HG03103 (cell line): ENCODE data around the gene MRGPRD.

Experiments used
- ATAC-seq: cut with Tn5 transposase; IDR thresholded peaks from one replicate; pipeline ENCODE4 v1.9.1; 2021; ENCODE audit warnings: low read depth; ENCODE audit not compliant: unreplicated experiment

The MRGPRD gene, protein sequence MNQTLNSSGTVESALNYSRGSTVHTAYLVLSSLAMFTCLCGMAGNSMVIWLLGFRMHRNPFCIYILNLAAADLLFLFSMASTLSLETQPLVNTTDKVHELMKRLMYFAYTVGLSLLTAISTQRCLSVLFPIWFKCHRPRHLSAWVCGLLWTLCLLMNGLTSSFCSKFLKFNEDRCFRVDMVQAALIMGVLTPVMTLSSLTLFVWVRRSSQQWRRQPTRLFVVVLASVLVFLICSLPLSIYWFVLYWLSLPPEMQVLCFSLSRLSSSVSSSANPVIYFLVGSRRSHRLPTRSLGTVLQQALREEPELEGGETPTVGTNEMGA

DNA sequence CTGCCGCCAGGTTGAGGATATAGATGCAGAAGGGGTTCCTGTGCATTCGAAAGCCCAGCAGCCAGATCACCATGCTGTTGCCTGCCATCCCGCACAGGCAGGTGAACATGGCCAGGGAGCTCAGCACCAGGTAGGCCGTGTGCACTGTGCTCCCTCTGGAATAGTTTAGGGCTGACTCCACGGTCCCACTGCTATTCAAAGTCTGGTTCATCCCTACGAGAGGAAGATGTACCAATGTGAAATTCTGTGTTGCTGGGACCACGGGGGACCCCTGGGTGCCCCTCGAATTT, at the start of gene MRGPRD:
TSS of gene MRGPRD (minus strand) at position 211 of the 290 bp plus-strand sequence. CDS start at position 211, 0 bp downstream.
- ATAC-seq, result no peak

DNA sequence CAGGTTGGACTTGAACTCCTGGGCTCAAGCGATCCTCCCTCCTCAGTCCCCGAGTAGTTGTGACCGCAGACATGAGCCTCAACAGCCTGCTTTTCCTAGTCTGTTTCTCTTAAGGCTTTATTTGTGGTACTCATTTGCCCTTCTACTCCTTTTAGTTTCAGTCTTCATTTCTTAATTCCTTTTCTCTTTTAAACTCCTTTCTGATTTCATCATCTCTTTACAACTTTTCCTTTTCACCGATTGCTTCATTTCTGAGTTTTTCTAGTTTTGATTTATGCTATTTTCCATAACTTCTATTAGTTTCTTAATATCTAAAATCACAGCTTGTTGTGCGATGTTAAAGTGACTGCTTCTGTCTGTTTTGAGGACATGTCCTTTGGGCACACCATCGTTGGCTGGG, 49.5 kb upstream of the MRGPRD start:
- ATAC-seq, result no peak

DNA sequence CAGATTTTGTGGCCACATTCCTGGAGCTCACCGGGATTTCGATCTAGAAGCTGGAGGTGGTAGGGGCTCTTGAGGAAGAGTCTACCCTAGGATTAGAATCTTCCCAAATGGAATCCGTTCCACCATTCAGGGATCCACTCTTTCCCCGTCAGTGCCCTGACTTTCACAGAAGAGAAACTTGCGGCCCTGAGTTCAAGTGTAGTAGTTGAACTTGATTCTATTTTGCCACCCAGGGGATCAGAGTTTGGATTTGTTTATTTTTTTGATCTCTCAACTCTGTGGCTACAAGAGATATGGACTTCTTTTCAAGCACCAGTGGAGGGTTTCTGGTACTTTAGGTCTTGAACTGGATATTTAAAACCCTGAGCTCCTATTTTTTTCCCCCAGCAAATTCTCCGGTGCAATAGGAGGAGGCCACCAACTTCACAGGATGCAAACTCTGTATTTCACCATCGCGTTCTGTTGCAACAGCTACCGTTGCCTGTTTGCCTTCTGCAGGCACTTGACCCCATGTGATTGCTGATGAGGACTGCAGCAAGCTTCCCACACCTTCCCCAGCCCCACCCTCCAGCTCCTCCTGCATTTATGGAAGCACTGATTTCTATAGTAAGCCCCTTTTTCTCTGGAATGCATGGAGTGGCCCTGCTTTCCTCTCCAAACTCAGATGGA, 47.1 kb upstream of the MRGPRD start:
- no peak for ATAC-seq

DNA sequence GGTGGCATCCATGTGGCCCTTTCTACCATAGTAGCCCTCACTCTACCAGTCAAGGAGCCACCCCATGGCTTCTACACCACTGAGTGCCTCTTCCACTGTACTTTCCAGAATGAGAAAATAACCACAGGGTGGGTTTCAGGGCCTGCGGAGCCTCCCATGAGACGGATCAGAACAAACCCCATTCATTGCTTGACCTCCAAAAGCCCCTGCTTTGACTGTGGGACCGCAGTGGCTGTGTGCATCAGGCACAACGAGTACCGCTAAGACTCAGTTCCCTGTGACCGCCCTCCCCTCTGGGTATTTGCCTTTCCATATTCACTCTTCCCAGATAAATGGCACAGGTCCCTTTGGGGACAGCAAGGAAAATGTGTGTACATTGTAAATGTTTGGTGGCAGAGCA, 43.7 kb upstream of the MRGPRD start:
- no peak for ATAC-seq

DNA sequence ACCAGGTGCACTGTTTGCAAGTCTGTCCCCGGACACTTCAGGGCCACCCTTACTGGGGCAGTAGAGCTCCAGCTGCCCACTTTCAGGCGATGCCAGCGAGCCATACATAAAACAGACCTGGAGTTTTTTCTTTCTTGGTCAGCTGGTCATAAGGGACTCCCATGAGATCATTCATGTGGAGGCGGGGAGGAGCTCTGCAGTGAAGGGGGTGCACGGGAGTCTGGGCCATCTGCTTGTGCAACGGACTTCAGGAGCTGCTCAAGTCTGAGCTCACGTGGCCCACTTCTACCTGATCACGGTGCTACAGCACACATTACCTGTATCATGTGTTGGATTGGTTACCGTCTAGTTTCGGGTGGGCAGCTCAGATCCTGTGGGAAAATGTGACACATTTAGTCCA, 41.5 kb upstream of the MRGPRD start:
- no peak for ATAC-seq

DNA sequence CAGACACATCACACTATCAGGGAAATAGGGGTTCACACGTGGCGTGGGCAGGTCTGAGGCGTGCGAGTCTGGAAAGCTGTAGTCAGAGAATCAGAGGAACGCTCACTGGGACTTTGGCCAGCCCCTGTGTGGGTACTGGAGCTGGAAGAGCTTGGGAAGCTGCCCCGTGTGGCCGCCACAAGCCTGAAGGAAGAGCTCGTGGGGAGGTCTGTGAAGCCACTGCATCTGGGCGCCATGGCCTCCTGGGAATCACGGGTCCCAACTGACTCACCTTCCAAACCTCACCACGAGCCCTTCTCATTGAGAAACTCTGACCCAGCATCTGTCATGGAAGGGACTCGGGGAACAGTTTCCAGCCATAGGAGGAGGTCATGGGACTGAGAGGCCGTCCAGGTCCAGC, 38.1 kb upstream of the MRGPRD start:
- no peak for ATAC-seq

DNA sequence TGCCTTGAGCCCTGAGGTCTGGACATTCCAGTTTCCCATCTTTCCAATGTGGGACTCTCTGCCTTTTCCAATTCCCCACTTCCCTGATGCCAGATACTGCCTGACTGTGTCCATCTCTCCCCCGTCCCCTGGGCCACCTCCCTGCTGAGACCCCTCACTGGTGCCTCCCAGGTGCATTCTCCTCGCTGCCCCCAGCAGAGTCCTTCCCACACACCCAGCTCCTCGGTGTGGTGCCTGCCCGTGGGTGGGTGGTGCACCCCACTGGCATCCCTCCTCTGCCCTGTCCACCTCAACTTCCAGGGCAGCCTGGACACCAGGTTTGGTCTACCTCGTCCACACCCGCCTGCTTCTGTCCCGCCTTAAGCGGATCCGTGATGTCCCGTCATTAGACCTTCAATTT, 37.2 kb upstream of the MRGPRD start:
- no peak for ATAC-seq

DNA sequence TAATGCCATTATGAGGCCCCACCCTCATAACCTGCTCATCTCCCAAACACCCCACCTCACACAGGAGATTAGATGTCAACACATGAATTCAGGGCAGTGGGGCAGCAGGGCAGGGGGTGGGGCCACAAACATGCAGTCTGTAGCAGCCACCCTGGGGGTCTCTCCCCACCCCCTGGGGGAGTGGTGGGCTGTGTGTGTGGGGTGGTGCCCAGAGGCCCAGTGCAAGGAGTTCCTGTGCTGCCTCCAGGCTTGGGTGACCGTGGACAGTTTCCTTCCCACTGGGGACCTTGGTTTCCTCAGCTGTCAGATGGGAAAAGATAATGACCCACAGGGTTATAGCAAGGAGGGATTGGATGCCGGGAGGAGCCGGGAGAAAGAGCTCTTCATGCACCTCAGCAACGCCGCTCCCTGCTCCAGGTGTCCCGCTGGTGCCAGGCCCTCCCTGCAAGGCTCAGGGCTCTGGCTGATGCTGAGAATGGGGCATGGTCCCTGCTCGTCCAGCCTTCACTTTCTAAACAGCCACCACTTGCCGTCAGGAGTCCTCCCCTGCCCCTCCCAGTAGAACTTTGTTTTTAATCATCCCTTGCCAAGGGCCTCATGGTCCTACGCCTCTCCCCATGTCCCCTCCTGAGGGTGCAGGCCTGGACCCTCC, 34.2 kb upstream of the MRGPRD start:
- no peak for ATAC-seq

DNA sequence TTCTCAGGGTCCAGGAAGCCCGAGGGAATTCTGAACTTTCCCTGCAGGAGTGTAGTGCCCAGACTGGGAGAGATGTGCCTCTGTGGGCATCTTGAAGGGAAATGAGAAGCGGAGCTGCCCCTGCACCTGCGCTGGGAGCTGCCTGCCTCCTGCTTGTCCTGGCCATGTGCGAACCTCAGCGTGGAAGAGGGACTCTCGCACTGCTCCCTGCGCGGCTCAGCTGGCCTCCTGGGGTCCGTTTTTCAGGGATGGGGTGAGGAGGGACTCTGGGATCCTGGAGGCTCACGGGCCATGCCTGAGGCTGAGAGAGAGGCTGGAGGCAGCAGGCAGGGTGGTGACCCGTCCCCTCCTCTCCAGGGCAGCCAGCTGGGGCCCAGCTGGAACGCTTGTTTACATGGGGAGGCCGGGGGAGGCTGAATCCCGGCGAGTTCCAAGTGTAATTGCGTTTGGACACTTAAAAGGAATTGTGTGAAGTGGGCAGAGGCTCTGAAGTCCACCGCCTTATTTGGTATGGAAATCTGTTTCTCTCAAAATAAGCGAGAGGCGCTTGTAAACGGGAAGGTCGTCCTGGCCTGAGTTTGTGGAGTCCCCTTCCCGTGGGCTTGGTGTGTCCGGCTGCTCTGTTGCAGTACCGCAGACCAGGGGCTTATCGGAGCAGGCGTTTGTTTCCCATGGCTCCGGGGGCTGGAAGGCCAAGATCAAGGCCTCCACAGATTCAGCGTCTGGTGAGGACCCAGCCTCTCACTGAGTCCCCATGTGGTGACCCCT, 33.5 kb upstream of the MRGPRD start:
- ATAC-seq, result no peak

DNA sequence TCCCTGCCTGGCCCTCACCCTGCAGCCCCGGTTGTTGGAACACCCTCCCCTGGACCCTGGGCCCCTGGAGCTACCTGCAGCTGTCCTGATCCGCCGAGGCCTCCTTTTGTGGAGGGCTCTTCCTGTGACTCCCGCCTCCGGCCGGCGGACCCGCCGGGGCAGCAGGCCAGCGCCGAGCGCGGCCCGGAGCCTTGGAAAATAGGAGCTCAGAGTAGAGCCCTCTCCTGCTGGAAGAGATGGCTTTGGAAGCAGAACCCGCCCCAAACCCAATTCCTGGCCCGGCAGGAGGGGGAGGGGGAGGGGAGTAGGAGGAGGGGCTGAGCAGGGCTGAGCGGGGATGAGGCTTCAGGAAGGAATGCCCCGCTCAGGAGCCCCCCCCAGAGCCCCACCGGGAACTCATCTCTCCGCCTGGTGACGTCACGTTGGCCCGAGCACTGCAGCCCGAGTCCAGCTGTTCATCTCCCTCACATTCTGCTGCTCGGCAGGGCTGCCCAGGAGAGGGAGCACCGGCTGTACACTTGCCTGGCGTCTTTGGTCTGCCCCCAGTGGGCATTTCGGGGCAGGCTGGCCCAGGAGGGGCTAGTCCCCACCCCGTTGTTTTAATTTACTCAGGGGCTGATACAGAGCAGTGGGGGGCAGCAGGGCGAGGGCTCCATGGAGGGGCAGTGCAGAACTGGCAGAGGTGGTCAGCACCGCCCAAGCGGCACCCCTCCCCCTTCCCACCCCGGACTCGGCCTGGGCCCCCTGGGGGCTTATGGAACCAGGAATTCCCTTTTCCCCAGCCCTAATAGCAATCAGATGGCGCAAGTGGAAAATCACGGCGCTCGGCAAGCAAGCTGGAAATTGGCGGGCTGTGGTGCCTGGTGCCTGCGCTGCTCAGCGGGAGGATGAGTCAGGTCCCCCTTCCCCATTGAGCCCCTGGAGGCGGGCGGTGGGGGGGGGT, 32.5 kb upstream of the MRGPRD start, which contains the start of gene MRGPRF:
TSS of gene MRGPRF (minus strand) at position 238 of the 943 bp plus-strand sequence. CDS start 3,345 bp downstream, outside the sequence.
- ATAC-seq, result no peak

DNA sequence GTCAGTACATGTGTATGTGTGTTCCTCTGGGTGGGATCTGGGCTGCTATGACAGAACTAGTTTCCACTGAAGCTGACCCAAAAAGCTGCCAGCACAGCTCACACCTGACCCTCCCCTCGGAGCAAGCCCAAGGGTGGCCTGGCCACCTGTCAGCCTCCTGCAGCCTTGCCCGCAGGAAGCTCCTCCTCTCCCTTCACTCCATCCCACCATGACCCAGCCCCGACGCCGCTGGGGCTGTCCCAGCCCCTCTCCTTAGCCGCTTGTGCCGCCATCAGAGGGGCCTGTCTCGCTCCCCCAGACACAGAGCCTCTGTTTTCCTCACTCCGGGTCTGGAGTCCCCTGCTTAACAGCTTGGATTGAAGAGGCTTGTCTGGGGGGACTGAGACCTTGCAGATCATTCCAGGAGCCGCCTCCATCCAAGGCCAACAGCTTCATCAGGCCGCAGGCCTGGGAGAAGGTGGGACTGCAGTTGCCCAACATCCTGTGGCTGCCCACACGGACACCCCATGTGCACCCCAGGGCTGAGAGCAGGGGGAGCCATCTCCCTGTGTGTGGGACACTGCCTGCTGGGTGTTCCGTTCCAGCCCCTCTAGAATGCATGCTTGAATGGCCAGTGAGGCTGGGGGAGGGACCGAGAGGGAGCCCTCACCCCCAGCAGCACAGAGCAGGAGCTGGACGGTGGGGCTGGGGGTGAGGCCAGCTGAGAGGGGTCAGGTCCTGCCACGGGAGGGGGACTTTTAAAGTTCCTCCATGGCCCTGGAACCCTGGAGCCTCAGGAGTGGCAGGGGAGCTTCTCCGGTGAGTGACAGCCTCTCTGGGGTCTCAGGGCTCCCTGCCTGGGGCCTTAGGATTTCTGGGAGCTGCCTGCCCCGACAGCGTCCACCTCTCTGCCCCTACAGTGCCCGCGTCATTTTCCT, 31.6 kb upstream of the MRGPRD start:
- no peak for ATAC-seq

DNA sequence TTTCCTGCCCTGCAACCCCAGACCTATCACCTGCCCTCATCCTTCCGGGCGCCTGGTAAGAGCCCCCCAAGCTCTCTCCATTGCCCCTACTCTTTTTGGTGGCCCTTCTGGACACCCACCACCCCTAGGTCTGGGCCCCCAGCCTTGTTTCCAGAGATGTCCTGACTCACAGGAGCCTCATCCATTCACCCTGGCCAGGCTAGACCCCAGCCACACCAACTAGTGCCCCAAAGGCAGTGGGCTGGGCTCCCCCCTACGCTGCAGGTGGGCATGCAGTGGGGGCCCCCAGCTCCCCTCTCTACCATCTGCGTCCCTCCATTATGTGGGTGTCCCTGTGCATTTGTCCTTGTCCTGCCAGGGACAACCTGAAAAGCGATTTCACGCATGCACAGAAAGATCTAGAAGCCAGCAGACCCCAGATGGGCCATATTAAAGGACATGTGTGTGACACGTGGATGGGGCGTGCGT, 30.9 kb upstream of the MRGPRD start:
- ATAC-seq, result no peak

DNA sequence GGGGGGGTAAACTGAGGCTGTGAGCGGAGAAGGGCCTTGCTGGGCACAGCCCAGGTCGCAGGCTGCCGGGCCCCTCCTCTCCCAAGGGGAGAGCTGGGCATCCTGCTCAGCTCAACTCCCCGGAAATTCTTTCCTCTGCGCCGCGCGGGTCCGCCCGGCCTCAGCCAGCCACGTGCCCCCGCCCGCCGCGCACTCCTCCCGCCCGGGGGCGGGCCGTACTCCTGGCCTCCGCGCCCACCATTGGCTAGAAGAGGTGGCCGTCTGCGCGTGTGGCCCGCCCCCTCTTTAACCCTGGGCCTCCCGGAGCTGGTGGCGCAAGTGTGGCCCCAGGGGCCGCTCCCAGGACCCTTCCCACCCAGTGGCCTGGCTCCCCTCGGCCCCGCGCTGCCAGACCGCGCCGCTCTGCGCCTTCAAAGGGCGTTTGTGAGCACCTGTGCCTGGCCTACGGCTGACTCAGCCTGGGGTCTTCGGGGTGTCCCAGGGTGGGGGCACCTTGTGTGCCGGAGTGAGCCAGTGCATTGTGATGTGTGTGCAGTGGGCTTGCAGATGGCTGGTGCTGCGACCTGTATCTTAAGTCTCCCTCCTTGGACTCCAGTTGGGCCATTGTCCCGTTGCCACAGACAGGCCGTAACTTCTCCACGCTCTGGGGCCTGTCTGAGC, 30.3 kb upstream of the MRGPRD start:
- ATAC-seq, result no peak

DNA sequence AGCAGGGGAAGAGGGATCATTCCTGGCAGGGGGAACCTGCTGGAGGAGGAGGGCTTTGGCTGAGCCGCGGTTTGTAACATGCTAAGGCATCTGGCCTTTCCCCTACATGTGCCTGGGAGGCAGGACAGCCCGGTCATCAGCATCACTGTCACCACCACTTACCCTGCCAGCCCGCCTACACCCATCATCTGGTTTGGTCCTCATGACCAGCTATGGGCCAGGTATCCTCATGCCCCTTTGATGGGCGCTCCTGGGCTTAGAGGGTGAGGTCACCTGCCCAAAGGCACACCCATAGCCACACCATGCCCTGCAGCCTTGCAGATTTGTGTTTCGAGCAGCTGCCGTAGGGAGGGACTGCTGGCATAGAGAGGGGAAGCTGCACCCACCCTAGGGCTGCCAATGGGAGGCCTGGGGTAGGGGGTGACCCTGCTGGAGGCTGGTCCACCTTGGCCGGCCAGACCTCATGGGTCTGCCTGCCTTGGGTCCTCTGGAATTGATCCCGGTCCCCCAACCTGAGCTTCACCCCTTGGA, 29.6 kb upstream of the MRGPRD start:
- ATAC-seq, result no peak

DNA sequence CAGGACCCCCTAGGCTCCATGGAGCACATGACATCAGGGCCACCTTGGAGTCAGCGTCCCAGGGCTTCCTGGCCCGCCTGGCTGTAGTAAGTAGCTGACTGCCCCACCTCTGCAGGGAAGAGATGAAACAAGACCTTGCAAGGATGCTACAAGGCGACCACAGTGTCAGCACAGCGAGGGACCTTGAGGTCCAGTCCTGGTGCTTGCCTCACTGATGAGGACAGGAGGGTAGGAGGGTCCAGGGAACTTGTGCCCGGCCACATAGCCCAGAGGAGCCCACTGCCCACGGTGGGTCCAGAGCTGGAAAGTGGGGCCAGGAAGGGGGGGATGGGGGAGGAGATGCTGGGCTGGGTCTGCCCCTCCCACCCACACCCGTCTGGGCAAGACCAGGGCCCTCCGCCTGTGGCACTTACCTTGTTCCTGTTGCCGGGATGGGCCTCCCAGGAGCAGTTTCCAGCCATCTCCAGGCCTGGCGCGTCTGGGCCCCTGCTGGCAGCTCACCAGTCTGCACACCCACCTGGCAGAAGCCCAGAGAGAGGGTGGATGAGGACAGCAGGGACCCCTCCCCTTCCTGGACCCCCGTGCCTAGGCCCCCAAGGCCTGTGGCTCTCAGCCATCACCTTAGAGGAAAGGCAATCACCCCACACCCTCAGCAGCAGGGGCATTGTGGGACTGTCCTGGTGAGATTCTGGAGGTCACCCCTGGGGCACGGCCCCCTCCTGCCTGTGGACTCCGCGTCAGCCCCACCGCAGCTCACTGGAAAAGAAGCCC, 28.8 kb upstream of the MRGPRD start:
- ATAC-seq, result no peak

DNA sequence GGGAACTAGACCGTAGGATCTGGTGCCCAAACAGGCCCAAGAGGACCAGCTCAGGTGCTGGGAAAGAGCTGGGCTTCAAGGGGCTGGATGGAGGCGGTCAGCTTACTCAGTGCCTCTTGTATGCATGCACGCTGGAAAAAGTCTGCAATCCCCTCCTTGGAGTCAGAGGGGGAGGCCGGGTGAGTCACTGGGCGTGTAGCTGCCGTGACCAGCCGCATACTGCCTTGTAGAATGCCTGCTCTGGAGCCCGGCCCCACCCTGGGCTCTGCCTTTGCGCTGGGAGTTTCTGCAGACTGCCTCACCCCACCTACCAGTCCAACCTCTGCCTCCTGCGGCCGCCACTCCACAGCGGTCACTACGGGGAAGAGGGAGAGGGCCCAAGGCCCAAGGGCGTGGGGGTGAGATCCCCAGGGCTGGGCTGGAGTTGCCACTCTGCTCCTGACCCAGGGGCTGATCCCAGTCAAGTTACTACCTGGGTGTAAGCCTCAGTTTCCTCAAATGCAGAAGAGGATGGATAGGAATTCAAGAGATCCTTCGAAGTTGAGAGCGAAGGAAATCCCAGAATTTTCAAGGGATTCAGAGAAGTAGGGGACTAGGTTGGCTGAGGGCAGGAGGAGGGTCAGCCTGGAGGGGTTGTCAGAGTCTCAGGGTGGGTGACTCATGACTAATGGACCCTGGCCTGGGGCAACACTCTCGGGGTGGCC, 28.1 kb upstream of the MRGPRD start:
- ATAC-seq, result no peak

DNA sequence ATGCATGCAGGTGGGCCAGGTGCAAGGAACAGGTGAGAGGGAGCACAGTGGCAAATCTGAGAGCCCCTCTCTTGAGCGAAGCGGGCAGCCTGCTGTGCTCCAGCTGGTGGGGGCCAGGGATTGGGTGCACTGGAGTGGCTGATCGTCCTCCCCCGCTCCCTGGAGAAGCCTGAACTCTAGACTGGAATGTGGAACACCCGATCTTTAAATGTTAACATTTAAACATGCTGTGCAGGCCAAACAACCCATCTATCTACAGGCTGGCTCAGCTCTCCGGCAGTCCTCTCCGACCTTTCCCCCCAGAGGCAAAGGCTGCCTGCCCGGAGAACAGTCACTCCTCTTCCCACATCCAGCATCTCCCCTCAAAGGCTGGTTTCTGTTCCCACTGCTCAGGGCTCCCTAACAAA, 27.2 kb upstream of the MRGPRD start:
- ATAC-seq, result no peak
